ENCODE results near the gene PKD2L1.

The PKD2L1 gene

GRCh38 chr10:100254191-100254590 is 75.8 kb downstream of the PKD2L1 start:
- TF ChIP-seq FOXP2 (optimal IDR thresholded peaks at IDR 0.05; ENCODE audit: borderline replicate concordance, extremely low read depth, extremely low read length, insufficient read depth) (no peak), SIN3A (IDR thresholded peaks at IDR 0.05; ENCODE audit: borderline replicate concordance, insufficient read depth, low read length) (no peak), REST (IDR thresholded peaks at IDR 0.05; ENCODE audit: insufficient read depth in 1 of 2, low read depth in 2 of 2, low read length in 2 of 2) (no peak), POLR2AphosphoS5 (IDR thresholded peaks at IDR 0.05; ENCODE audit: low read depth, low read length) (no peak), TAF1 (IDR thresholded peaks at IDR 0.05; ENCODE audit: borderline replicate concordance, insufficient read depth, low read length) (no peak)

GRCh38 chr10:100253041-100253440 is 77.0 kb downstream of the PKD2L1 start:
- no peak for TF ChIP-seq FOXP2 (optimal IDR thresholded peaks at IDR 0.05; ENCODE audit: borderline replicate concordance, extremely low read depth, extremely low read length, insufficient read depth)
- TF ChIP-seq REST (IDR thresholded peaks at IDR 0.05; ENCODE audit: insufficient read depth in 1 of 2, low read depth in 2 of 2, low read length in 2 of 2), result no peak
- TF ChIP-seq POLR2AphosphoS5 (IDR thresholded peaks at IDR 0.05; ENCODE audit: low read depth, low read length), result no peak
- no peak for TF ChIP-seq TAF1 (IDR thresholded peaks at IDR 0.05; ENCODE audit: borderline replicate concordance, insufficient read depth, low read length)
- TF ChIP-seq SIN3A (IDR thresholded peaks at IDR 0.05; ENCODE audit: borderline replicate concordance, insufficient read depth, low read length), result no peak

- TF ChIP-seq POLR2AphosphoS5 (IDR thresholded peaks at IDR 0.05; ENCODE audit: low read depth, low read length) (no peak), SIN3A (IDR thresholded peaks at IDR 0.05; ENCODE audit: borderline replicate concordance, insufficient read depth, low read length) (no peak), TAF1 (IDR thresholded peaks at IDR 0.05; ENCODE audit: borderline replicate concordance, insufficient read depth, low read length) (no peak), FOXP2 (optimal IDR thresholded peaks at IDR 0.05; ENCODE audit: borderline replicate concordance, extremely low read depth, extremely low read length, insufficient read depth) (no peak), REST (IDR thresholded peaks at IDR 0.05; ENCODE audit: insufficient read depth in 1 of 2, low read depth in 2 of 2, low read length in 2 of 2) (no peak)
These were observed 81.2 kb downstream of the PKD2L1 start for GRCh38 chr10:100248820-100249219.

- TF ChIP-seq FOXP2 (optimal IDR thresholded peaks at IDR 0.05; ENCODE audit: borderline replicate concordance, extremely low read depth, extremely low read length, insufficient read depth) (no peak), POLR2AphosphoS5 (IDR thresholded peaks at IDR 0.05; ENCODE audit: low read depth, low read length) (no peak), REST (IDR thresholded peaks at IDR 0.05; ENCODE audit: insufficient read depth in 1 of 2, low read depth in 2 of 2, low read length in 2 of 2) (no peak), TAF1 (IDR thresholded peaks at IDR 0.05; ENCODE audit: borderline replicate concordance, insufficient read depth, low read length) (no peak), SIN3A (IDR thresholded peaks at IDR 0.05; ENCODE audit: borderline replicate concordance, insufficient read depth, low read length) (no peak)
These were observed 84.4 kb downstream of the PKD2L1 start for GRCh38 chr10:100245484-100246220.

Data from PFSK-1 (cell line).